ENCODE measurements around the gene CDH4. TPM values are rescaled to one million over a fixed set of nuclear protein-coding genes. Genes with fewer than 3 reads are reported as not detected.

Gene CDH4
- total RNA-seq, 1 donor, result 0.18 TPM

GRCh38 chr20:61877776-61878477 is 625.9 kb downstream of the CDH4 start:
- no peak for DNase-seq (ENCODE audit: low read depth)
- no peak overlapping the region for H3K4me3 ChIP-seq (ENCODE audit: low read depth, low read length)
- TF ChIP-seq, protein P1, sequence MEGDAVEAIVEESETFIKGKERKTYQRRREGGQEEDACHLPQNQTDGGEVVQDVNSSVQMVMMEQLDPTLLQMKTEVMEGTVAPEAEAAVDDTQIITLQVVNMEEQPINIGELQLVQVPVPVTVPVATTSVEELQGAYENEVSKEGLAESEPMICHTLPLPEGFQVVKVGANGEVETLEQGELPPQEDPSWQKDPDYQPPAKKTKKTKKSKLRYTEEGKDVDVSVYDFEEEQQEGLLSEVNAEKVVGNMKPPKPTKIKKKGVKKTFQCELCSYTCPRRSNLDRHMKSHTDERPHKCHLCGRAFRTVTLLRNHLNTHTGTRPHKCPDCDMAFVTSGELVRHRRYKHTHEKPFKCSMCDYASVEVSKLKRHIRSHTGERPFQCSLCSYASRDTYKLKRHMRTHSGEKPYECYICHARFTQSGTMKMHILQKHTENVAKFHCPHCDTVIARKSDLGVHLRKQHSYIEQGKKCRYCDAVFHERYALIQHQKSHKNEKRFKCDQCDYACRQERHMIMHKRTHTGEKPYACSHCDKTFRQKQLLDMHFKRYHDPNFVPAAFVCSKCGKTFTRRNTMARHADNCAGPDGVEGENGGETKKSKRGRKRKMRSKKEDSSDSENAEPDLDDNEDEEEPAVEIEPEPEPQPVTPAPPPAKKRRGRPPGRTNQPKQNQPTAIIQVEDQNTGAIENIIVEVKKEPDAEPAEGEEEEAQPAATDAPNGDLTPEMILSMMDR (IDR thresholded peaks at IDR 0.05; ENCODE audit: insufficient read depth, low read length), result no peak

- no peak for DNase-seq (ENCODE audit: low read depth)
- TF ChIP-seq, protein P1 (IDR thresholded peaks at IDR 0.05; ENCODE audit: insufficient read depth, low read length), result no peak
- H3K4me3 ChIP-seq (ENCODE audit: low read depth, low read length), result no peak overlapping the region
Observed at GRCh38 chr20:61878478-61879302, 626.6 kb downstream of the CDH4 start.

GRCh38 chr20:61879303-61879620 is 627.2 kb downstream of the CDH4 start:
- no peak for DNase-seq (ENCODE audit: low read depth)
- no peak overlapping the region for H3K4me3 ChIP-seq (ENCODE audit: low read depth, low read length)
- TF ChIP-seq, protein P1 (IDR thresholded peaks at IDR 0.05; ENCODE audit: insufficient read depth, low read length), result no peak

DNA sequence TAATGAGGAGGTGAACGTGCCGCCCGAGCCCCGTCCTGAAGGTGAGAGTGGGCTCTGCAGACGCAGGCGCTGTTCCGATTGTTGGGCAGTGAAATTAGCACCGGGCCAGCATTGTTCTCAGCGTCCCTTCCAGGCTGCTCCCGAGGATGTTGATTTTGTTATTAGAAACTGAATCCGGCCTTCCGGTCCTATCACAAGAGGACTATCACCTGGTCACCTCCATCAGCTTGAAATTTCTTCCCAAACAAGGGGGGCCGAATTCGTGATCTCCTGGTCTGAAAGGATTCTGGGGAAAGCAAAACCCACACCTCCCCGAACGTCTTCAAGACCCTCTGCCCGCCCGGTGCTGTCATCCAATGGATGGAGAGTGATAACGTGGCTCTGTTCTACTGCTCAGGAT is 627.6 kb downstream of the CDH4 start:
- DNase-seq (ENCODE audit: low read depth), result no peak
- no peak overlapping the region for H3K4me3 ChIP-seq (ENCODE audit: low read depth, low read length)
- TF ChIP-seq, protein P1 (IDR thresholded peaks at IDR 0.05; ENCODE audit: insufficient read depth, low read length), result no peak

DNA sequence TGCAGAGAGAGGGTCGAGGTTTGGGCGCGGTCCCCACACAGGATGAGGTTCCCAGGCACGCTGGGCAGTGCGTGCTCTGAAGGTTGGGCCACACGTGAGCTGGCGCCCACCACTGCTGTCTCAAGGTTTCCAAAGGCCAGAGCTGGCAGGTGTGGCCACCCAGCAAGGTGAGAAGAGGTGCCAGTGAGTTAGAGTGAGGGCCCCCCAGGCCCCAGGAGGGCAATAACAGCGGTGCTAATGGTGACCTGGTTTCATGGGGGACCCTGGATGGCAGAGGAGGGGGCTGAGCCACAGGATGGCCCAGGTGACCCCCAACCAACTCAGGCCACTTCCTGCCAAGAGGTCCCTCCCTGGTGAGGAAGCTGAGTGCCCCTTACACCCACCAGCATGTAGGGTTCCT is 628.6 kb downstream of the CDH4 start:
- H3K4me3 ChIP-seq (ENCODE audit: low read depth, low read length), result no peak overlapping the region
- TF ChIP-seq, protein P1 (IDR thresholded peaks at IDR 0.05; ENCODE audit: insufficient read depth, low read length), result no peak
- no peak for DNase-seq (ENCODE audit: low read depth)

GRCh38 chr20:61881416-61881815 is 629.4 kb downstream of the CDH4 start:
- DNase-seq (ENCODE audit: low read depth), result no peak
- H3K4me3 ChIP-seq (ENCODE audit: low read depth, low read length), result no peak overlapping the region
- TF ChIP-seq, protein P1 (IDR thresholded peaks at IDR 0.05; ENCODE audit: insufficient read depth, low read length), result no peak
